Ishikawa (cell line): Measurements from ENCODE around the gene DPYSL4.

Experiments used
- EP300 ChIP-seq: IDR thresholded peaks from 2 replicates; pipeline ENCODE4 v1.6.1; 2012; ENCODE audit warnings: borderline replicate concordance
- TAF1 ChIP-seq: IDR thresholded peaks from 2 replicates; pipeline ENCODE4 v1.6.1; 2012; ENCODE audit warnings: low read depth, mild to moderate bottlenecking
- ZBTB7A ChIP-seq: IDR thresholded peaks from 2 replicates; pipeline ENCODE4 v1.6.1; 2012; ENCODE audit warnings: low read depth

GRCh38 chr10:132247943-132248342, 61.2 kb downstream of the DPYSL4 start:
- TF ChIP-seq ZBTB7A (no peak), TAF1 (no peak), EP300 (no peak)
